GM23338 (cell line): ENCODE data around the gene SYNGR3. TPM values are rescaled to one million over a fixed set of nuclear protein-coding genes. Genes with fewer than 3 reads are reported as not detected.

Experiments
- ATAC-seq: fragments of 200-7000 bp; cut with Tn5 transposase; 3 replicates; pipeline ENCODE4 v1.9.1; 2020
- DNase-seq: peaks from one replicate; pipeline ENCODE4 v3.0.0-alpha.2; 2015; ENCODE audit warnings: low spot score
- H2AFZ ChIP-seq: fragments of 200-600 bp; sonication (generic); 2 replicates; pipeline ENCODE4 v1.8.0; 2016; ENCODE audit warnings: antibody characterized with exemption, mild to moderate bottlenecking, moderate library complexity
- H3F3A ChIP-seq: fragments of 200-600 bp; sonication (generic); replicated peaks from 2 replicates; pipeline ENCODE4 v1.8.0; 2017; ENCODE audit warnings: antibody characterized with exemption, mixed run types, low read depth
- H3K27ac ChIP-seq: fragments of 200-600 bp; sonication (generic); 2 replicates; pipeline ENCODE4 v1.6.1; 2016; ENCODE audit warnings: low read depth
- H3K27me3 ChIP-seq: fragments of 200-600 bp; sonication (generic); 2 replicates; pipeline ENCODE4 v1.8.0; 2016; ENCODE audit warnings: mild to moderate bottlenecking, mixed run types, moderate library complexity; ENCODE audit not compliant: insufficient read depth
- H3K36me3 ChIP-seq: fragments of 200-600 bp; sonication (generic); 2 replicates; pipeline ENCODE4 v1.8.0; 2016; ENCODE audit warnings: mild to moderate bottlenecking; ENCODE audit not compliant: insufficient read depth
- H3K4me1 ChIP-seq: fragments of 200-600 bp; sonication (generic); 2 replicates; pipeline ENCODE4 v1.8.0; 2016; ENCODE audit warnings: mild to moderate bottlenecking, moderate library complexity; ENCODE audit not compliant: insufficient read depth
- H3K4me2 ChIP-seq: fragments of 200-600 bp; sonication (generic); 2 replicates; pipeline ENCODE4 v1.7.1; 2017; ENCODE audit warnings: mixed run types
- H3K4me3 ChIP-seq: fragments of 200-600 bp; sonication (generic); 2 replicates; pipeline ENCODE4 v1.6.1; 2016; ENCODE audit warnings: mixed run types
- H3K79me2 ChIP-seq: fragments of 200-600 bp; sonication (generic); replicated peaks from 2 replicates; pipeline ENCODE4 v1.8.0; 2017; ENCODE audit warnings: mild to moderate bottlenecking; ENCODE audit not compliant: insufficient read depth
- H3K9me2 ChIP-seq: fragments of 200-600 bp; sonication (generic); 2 replicates; pipeline ENCODE4 v1.8.0; 2017; ENCODE audit not compliant: insufficient read depth
- H4K20me1 ChIP-seq: fragments of 200-600 bp; sonication (generic); replicated peaks from 2 replicates; pipeline ENCODE4 v1.8.0; 2017; ENCODE audit warnings: mild to moderate bottlenecking; ENCODE audit not compliant: insufficient read depth
- H3K27ac Mint-ChIP-seq: 2 replicates; pipeline ENCODE4 v1.8.0; 2020; ENCODE audit warnings: inconsistent platforms, mild to moderate bottlenecking, moderate library complexity, mixed read lengths
- H3K27me3 Mint-ChIP-seq: 3 replicates; pipeline ENCODE4 v1.8.0; 2022; ENCODE audit warnings: low read depth, mild to moderate bottlenecking, moderate library complexity, mixed read lengths, inconsistent platforms; ENCODE audit not compliant: insufficient read depth, poor library complexity
- H3K36me3 Mint-ChIP-seq: 3 replicates; pipeline ENCODE4 v1.8.0; 2021; ENCODE audit warnings: low read depth, mild to moderate bottlenecking, inconsistent platforms, moderate library complexity, mixed read lengths
- H3K4me1 Mint-ChIP-seq: 3 replicates; pipeline ENCODE4 v1.8.0; 2020; ENCODE audit warnings: mild to moderate bottlenecking, inconsistent platforms, mixed read lengths
- H3K4me3 Mint-ChIP-seq: 3 replicates; pipeline ENCODE4 v1.8.0; 2021; ENCODE audit warnings: moderate library complexity, mild to moderate bottlenecking, inconsistent platforms, mixed read lengths
- H3K9me3 Mint-ChIP-seq: 3 replicates; pipeline ENCODE4 v1.8.0; 2020; ENCODE audit warnings: moderate library complexity, mild to moderate bottlenecking, inconsistent platforms, mixed read lengths
- CREB1 ChIP-seq: fragments of 250-450 bp; sonication (Bioruptor Pico); IDR thresholded peaks from 2 replicates; pipeline ENCODE4 v1.5.0; 2020; ENCODE audit warnings: low read depth, mild to moderate bottlenecking, moderate library complexity
- EZH2 ChIP-seq: fragments of 200-600 bp; sonication (generic); IDR thresholded peaks from one replicate; pipeline ENCODE4 v1.8.0; 2017; ENCODE audit warnings: antibody characterized with exemption, mild to moderate bottlenecking, low read depth; ENCODE audit not compliant: unreplicated experiment
- EZH2phosphoT487 ChIP-seq: fragments of 200-600 bp; sonication (generic); IDR thresholded peaks from one replicate; pipeline ENCODE4 v1.8.1; 2018; ENCODE audit warnings: antibody characterized with exemption; ENCODE audit not compliant: unreplicated experiment
- JUNB ChIP-seq: IDR thresholded peaks from one replicate; pipeline ENCODE4 v1.6.1; 2016; ENCODE audit warnings: antibody characterized with exemption; ENCODE audit not compliant: unreplicated experiment
- NANOG ChIP-seq: IDR thresholded peaks from 2 replicates; pipeline ENCODE4 v1.6.1; 2016; ENCODE audit warnings: antibody characterized with exemption, borderline replicate concordance
- POLR2AphosphoS5 ChIP-seq: IDR thresholded peaks from 2 replicates; pipeline ENCODE4 v1.6.1; 2016; ENCODE audit warnings: antibody characterized with exemption, low read depth
- REST ChIP-seq: IDR thresholded peaks from one replicate; pipeline ENCODE4 v1.6.1; 2018; ENCODE audit warnings: antibody characterized with exemption; ENCODE audit not compliant: unreplicated experiment
- STAT1 ChIP-seq: IDR thresholded peaks from one replicate; pipeline ENCODE4 v1.6.1; 2016; ENCODE audit warnings: antibody characterized with exemption; ENCODE audit not compliant: unreplicated experiment
- ZNF331 ChIP-seq: fragments of 250-450 bp; sonication (Bioruptor Pico); IDR thresholded peaks from 2 replicates; pipeline ENCODE4 v1.5.0; 2020; ENCODE audit warnings: low read depth, mild to moderate bottlenecking, moderate library complexity
- ZNF462 ChIP-seq: fragments of 250-450 bp; sonication (Bioruptor Pico); IDR thresholded peaks from 2 replicates; pipeline ENCODE4 v1.5.0; 2020; ENCODE audit warnings: mild to moderate bottlenecking, moderate library complexity
- polyA plus RNA-seq: library from polyadenylated mRNA; unstranded; fragments of >200 nt; fragmentation: Nextera tagmentation; extraction: Ambion mirVana; gene quantifications from 2 replicates; pipeline ENCODE4 v1.2.1, GENCODE V29; 2016
- total RNA-seq: library from RNA; depleted of rRNA; stranded (reverse); fragments of >200 nt; shearing (Covaris generic); gene quantifications from 2 replicates; pipeline ENCODE4 v1.2.3, GENCODE V29; 2014
- TF ChIP-seq, protein P1 (sequence below): IDR thresholded peaks from 2 replicates; pipeline ENCODE4 v1.6.1; 2016; ENCODE audit warnings: antibody characterized with exemption
- TF ChIP-seq, protein P2 (sequence below), 2 experiments: fragments of 200-600 bp in 1 of 2; sonication (generic) in 1 of 2; conservative IDR thresholded peaks; 2 replicates each; pipeline versions ENCODE4 v1.5.1 to v1.6.1; 2016 to 2017; ENCODE audit warnings: antibody characterized with exemption in 2 of 2, low read depth in 2 of 2, mild to moderate bottlenecking in 2 of 2, moderate library complexity in 1 of 2

SYNGR3 gene
- total and polyA plus RNA-seq, 2 experiments from 2014 or later = 45.4 to 77.7 TPM

GRCh38 chr16:2019921-2020831 is 30.4 kb downstream of the SYNGR3 start:
- peak overlapping the region; percentile 85 for H3K4me2 ChIP-seq
- Mint-ChIP-seq H3K9me3 (no peaks in the 10 kb centered on the region), H3K4me3 (peak overlapping the region; percentile 72), H3K36me3 (peaks cover 3% of the 10 kb centered on the region; the same call in 1 of the 3 replicates), H3K4me1 (peaks cover 11% of the 10 kb centered on the region), H3K27me3 (peaks cover 49% of the 10 kb centered on the region), H3K27ac (no peak overlapping the region)
- H3F3A ChIP-seq = peaks cover 8% of the 10 kb centered on the region
- DNase-seq (peak; percentile 64), ATAC-seq (peak; percentile 2)
- H3K9me2 ChIP-seq = no peaks in the 10 kb centered on the region
- peak overlapping the region; percentile 62 for H3K4me3 ChIP-seq
- no peak overlapping the region for H3K27ac ChIP-seq
- H3K79me2 ChIP-seq = no peaks in the 10 kb centered on the region
- H3K27me3 ChIP-seq = peaks cover 55% of the 10 kb centered on the region
- H3K4me1 ChIP-seq = no peaks in the 10 kb centered on the region; the same call in 1 of the 2 replicates
- no peaks in the 10 kb centered on the region; the same call in 1 of the 2 replicates for H4K20me1 ChIP-seq
- peak; percentile 61 for TF ChIP-seq EZH2
- no peak for TF ChIP-seq NANOG
- no peak for TF ChIP-seq REST
- TF ChIP-seq POLR2AphosphoS5 = no peak
- TF ChIP-seq JUNB = no peak
- TF ChIP-seq, protein P1, sequence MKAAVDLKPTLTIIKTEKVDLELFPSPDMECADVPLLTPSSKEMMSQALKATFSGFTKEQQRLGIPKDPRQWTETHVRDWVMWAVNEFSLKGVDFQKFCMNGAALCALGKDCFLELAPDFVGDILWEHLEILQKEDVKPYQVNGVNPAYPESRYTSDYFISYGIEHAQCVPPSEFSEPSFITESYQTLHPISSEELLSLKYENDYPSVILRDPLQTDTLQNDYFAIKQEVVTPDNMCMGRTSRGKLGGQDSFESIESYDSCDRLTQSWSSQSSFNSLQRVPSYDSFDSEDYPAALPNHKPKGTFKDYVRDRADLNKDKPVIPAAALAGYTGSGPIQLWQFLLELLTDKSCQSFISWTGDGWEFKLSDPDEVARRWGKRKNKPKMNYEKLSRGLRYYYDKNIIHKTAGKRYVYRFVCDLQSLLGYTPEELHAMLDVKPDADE = no peak
- TF ChIP-seq CREB1 (CRISPR knock-in tag) = no peak
- TF ChIP-seq, protein P2, sequence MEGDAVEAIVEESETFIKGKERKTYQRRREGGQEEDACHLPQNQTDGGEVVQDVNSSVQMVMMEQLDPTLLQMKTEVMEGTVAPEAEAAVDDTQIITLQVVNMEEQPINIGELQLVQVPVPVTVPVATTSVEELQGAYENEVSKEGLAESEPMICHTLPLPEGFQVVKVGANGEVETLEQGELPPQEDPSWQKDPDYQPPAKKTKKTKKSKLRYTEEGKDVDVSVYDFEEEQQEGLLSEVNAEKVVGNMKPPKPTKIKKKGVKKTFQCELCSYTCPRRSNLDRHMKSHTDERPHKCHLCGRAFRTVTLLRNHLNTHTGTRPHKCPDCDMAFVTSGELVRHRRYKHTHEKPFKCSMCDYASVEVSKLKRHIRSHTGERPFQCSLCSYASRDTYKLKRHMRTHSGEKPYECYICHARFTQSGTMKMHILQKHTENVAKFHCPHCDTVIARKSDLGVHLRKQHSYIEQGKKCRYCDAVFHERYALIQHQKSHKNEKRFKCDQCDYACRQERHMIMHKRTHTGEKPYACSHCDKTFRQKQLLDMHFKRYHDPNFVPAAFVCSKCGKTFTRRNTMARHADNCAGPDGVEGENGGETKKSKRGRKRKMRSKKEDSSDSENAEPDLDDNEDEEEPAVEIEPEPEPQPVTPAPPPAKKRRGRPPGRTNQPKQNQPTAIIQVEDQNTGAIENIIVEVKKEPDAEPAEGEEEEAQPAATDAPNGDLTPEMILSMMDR (conservative IDR thresholded peaks at IDR 0.05; ENCODE audit: low read depth in 2 of 2) = no peak
- TF ChIP-seq STAT1 = no peak
- TF ChIP-seq ZNF462 (CRISPR knock-in tag) = no peak
- TF ChIP-seq ZNF331 (CRISPR knock-in tag) = no peak
- peak; percentile 38 for TF ChIP-seq EZH2phosphoT487
- H2AFZ ChIP-seq = peak overlapping the region; percentile 74; the same call in 1 of the 2 replicates
- no peaks in the 10 kb centered on the region for H3K36me3 ChIP-seq
